Loucy (cell line): ENCODE measurements around the gene PROSER3.

ENCODE experiments used
- CTCF ChIP-seq: fragments of 200-600 bp; sonication (generic); conservative IDR thresholded peaks from 2 replicates; pipeline ENCODE4 v1.5.1; 2014; ENCODE audit warnings: mild to moderate bottlenecking, antibody characterized with exemption, low read length
- EZH2phosphoT487 ChIP-seq: fragments of 200-600 bp; IDR thresholded peaks from 2 replicates; pipeline ENCODE4 v1.6.1; 2018; ENCODE audit warnings: antibody characterized with exemption, mild to moderate bottlenecking, moderate library complexity, borderline replicate concordance

GRCh38 chr19:35780717-35781116 lies 22.7 kb downstream of the PROSER3 start:
- no peak for TF ChIP-seq CTCF
- TF ChIP-seq EZH2phosphoT487: no peak
